Thyroid gland (tissue), 4 donors: ENCODE measurements around the gene CACNA1I. TPM values are rescaled to one million over a fixed set of nuclear protein-coding genes. Genes with fewer than 3 reads are reported as not detected.

Experiments
- DNase-seq, 2 donors: peaks; one replicate each; pipeline ENCODE4 v3.0.0-alpha.2; 2019
- H3K27ac ChIP-seq, 3 donors: fragments of 200-600 bp; sonication (generic); 1 replicate in 2 of 3; 2 replicates in 1 of 3; pipeline ENCODE4 v1.5.1; 2016 to 2019; ENCODE audit warnings: mild to moderate bottlenecking in 1 of 3, moderate library complexity in 1 of 3
- H3K27me3 ChIP-seq: fragments of 200-600 bp; sonication (generic); one replicate; pipeline ENCODE4 v1.5.1; 2019
- H3K36me3 ChIP-seq, 2 donors: fragments of 200-600 bp; sonication (generic); one replicate each; pipeline ENCODE4 v1.5.1; 2016 to 2019
- H3K4me1 ChIP-seq, 2 donors: fragments of 200-600 bp; sonication (generic); one replicate each; pipeline ENCODE4 v1.5.1; 2017 to 2019
- H3K4me3 ChIP-seq, 3 donors: fragments of 200-600 bp; sonication (generic); replicated peaks in 1 of 3; 1 replicate in 2 of 3; 2 replicates in 1 of 3; pipeline ENCODE4 v1.5.1; 2016; ENCODE audit warnings: mild to moderate bottlenecking in 1 of 3
- H3K9me3 ChIP-seq: fragments of 200-600 bp; sonication (generic); one replicate; pipeline ENCODE4 v1.5.1; 2017
- CTCF ChIP-seq, 6 experiments: fragments of 200-600 bp in 3 of 6; fragments of 450-650 bp in 3 of 6; sonication (generic) in 3 of 6; IDR thresholded peaks; one replicate each; pipeline ENCODE4 v1.5.1; 2016 to 2019; ENCODE audit warnings: antibody characterized with exemption in 6 of 6, mild to moderate bottlenecking in 2 of 6, inconsistent platforms in 1 of 6, moderate library complexity in 1 of 6
- POLR2A ChIP-seq, 2 donors: fragments of 450-650 bp; IDR thresholded peaks; one replicate each; pipeline ENCODE4 v1.6.1; 2017; ENCODE audit warnings: antibody characterized with exemption in 2 of 2, mild to moderate bottlenecking in 2 of 2, moderate library complexity in 1 of 2
- WGBS, 2 donors: methylation state at CpG; one replicate each; pipeline ENCODE4 v1.1.5; 2017; 5-methylcytosine and 5-hydroxymethylcytosine counted together
- intact Hi-C: fragments of 100-400 bp; cut with DNase I; formaldehyde crosslinking; loops from one replicate; pipeline ENCODE4 v1.15.1; 2023
- total RNA-seq, 4 donors: library from RNA; depleted of rRNA; stranded (reverse); fragments of >200 nt; gene quantifications; one replicate each; pipeline ENCODE4 v1.2.3, GENCODE V29; 2016

CACNA1I gene
- total RNA-seq, 4 donors from 2014 or later = 3.7 to 10.7 (median 6.4) TPM

GRCh38 chr22:39577366-39577765 lies 6.8 kb downstream of the CACNA1I start:
- DNase-seq = no peak
- 90 to 95% methylated on average over 20 to 21 of the region's 21 CpGs for WGBS, 2 donors
- Histone ChIP-seq H3K36me3 (no peaks in the 10 kb centered on the region), H3K4me3 (no peak overlapping the region), H3K9me3 (no peaks in the 10 kb centered on the region), H3K27me3 (no peaks in the 10 kb centered on the region), H3K4me1 (peaks cover 4 to 7% of the 10 kb centered on the region in 2 donors), H3K27ac (no peak overlapping the region)
- intact Hi-C loops = no loop called here
- TF ChIP-seq POLR2A (IDR thresholded peaks at IDR 0.05) = no peak
- no peak for TF ChIP-seq CTCF (IDR thresholded peaks at IDR 0.05)

GRCh38 chr22:39577900-39578299 lies 7.3 kb downstream of the CACNA1I start:
- Histone ChIP-seq H3K36me3 (no peaks in the 10 kb centered on the region), H3K27ac (no peak overlapping the region), H3K27me3 (no peaks in the 10 kb centered on the region), H3K4me3 (no peak overlapping the region), H3K9me3 (no peaks in the 10 kb centered on the region), H3K4me1 (peaks cover 4 to 7% of the 10 kb centered on the region in 2 donors)
- 84 to 93% methylated on average over 7 of the region's 7 CpGs for WGBS, 2 donors
- DNase-seq = no peak
- TF ChIP-seq POLR2A (IDR thresholded peaks at IDR 0.05) = no peak
- no peak for TF ChIP-seq CTCF (IDR thresholded peaks at IDR 0.05)
- intact Hi-C loops = no loop called here

- intact Hi-C loops = no loop called here
- 53 to 65% methylated on average over 5 of the region's 5 CpGs for WGBS, 2 donors
These were observed 9.5 kb downstream of the CACNA1I start for GRCh38 chr22:39580006-39580441.

GRCh38 chr22:39580795-39581194 lies 10.2 kb downstream of the CACNA1I start:
- intact Hi-C loops = no loop called here
- no peaks in the 10 kb centered on the region for H3K27me3 ChIP-seq
- TF ChIP-seq CTCF (IDR thresholded peaks at IDR 0.05) (no peak), POLR2A (IDR thresholded peaks at IDR 0.05) (no peak)
- no peak overlapping the region for H3K27ac ChIP-seq
- H3K9me3 ChIP-seq = no peaks in the 10 kb centered on the region
- 89 to 94% methylated on average over 2 to 6 of the region's 6 CpGs for WGBS, 2 donors
- H3K4me3 ChIP-seq = no peak overlapping the region
- peaks cover 4 to 7% of the 10 kb centered on the region in 2 donors for H3K4me1 ChIP-seq
- H3K36me3 ChIP-seq = no peaks in the 10 kb centered on the region
- no peak for DNase-seq

More at GRCh38 chr22:39580006-39580441, 9.5 kb downstream of the CACNA1I start:
- H3K4me3 ChIP-seq = no peak overlapping the region
- H3K9me3 ChIP-seq = no peaks in the 10 kb centered on the region
- no peaks in the 10 kb centered on the region for H3K27me3 ChIP-seq
- peaks cover 4 to 7% of the 10 kb centered on the region in 2 donors for H3K4me1 ChIP-seq
- TF ChIP-seq POLR2A (IDR thresholded peaks at IDR 0.05) (no peak), CTCF (IDR thresholded peaks at IDR 0.05) (no peak)
- no peak for DNase-seq
- no peaks in the 10 kb centered on the region for H3K36me3 ChIP-seq
- H3K27ac ChIP-seq = no peak overlapping the region

GRCh38 chr22:39581303-39581702 lies 10.8 kb downstream of the CACNA1I start:
- no peak overlapping the region for H3K27ac ChIP-seq
- no peaks in the 10 kb centered on the region for H3K27me3 ChIP-seq
- H3K9me3 ChIP-seq = no peaks in the 10 kb centered on the region
- H3K36me3 ChIP-seq = no peaks in the 10 kb centered on the region
- TF ChIP-seq POLR2A (IDR thresholded peaks at IDR 0.05) (no peak), CTCF (IDR thresholded peaks at IDR 0.05) (no peak)
- 94 to 96% methylated on average over 8 of the region's 8 CpGs for WGBS, 2 donors
- peaks cover 4 to 7% of the 10 kb centered on the region in 2 donors for H3K4me1 ChIP-seq
- no peak overlapping the region for H3K4me3 ChIP-seq
- intact Hi-C loops = no loop called here
- no peak for DNase-seq
